T follicular helper cell (primary cell): ENCODE data around the gene PRKN.

Experiments used
- DNase-seq: peaks from one replicate; pipeline ENCODE4 v3.0.0-alpha.2; 2020; ENCODE audit warnings: low read depth

The PRKN gene

DNA sequence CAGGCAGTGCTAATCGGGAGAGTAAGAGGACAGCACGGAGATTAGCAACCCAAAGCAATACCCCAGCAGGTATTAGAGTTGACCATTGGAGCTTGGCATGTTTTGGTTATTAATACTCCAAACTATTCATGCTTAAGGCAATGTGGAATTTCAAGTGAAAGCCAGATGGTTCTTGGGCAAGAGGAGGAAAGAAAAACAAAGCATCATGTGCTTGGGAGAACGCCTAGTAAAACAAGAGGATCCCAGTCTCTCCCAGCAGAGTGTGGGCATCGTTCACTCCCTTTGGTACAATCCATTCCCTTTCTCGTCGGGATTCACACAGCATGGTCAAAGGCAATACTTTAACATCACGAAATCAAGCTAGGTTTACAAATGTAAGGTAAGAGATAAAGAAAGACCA lies 349.8 kb downstream of the PRKN start:
- DNase-seq: no peak

- no peak for DNase-seq
Measured at GRCh38 chr6:162373868-162374267, 353.7 kb downstream of the PRKN start.

GRCh38 chr6:162373192-162373591 lies 354.4 kb downstream of the PRKN start:
- DNase-seq: no peak

- DNase-seq: no peak
Measured at GRCh38 chr6:162372106-162372505, 355.5 kb downstream of the PRKN start.

DNA sequence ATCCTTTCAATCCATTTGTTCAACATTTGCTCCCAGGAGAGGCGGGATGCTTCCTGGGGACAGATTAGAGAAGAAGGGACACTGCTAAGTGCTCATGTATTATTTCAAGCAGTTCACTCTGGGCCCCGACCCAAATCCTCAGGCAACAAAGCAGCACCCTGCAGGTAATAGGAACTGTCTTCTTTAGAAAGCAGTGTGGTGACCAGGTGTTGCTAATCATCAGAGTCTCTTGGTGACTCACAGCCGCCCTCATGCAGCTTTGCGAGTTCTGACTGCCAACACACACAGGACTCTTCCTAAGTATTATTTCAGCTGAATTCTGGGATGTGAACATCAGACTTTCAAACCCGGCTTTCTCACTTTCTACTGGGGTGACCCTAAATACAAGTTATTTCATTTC lies 356.4 kb downstream of the PRKN start:
- no peak for DNase-seq

DNA sequence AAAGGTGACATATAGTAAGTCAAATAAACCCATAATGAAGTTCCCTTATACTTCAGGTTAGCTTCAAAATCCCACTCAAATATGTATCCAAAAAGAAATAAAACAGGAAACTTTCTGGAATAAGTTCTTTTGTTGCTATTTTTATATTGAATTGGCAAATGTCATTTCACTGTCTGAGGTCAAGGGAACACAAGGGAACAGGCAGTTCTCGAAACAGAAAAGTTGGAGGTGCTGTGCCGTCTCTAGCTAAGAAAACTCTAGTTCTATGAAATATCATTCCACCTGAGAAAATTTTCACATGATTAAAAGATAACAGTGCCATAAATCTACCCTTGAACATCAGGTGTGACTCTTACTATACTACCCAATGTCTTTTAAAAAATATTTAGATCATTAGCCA lies 358.5 kb downstream of the PRKN start:
- no peak for DNase-seq

DNA sequence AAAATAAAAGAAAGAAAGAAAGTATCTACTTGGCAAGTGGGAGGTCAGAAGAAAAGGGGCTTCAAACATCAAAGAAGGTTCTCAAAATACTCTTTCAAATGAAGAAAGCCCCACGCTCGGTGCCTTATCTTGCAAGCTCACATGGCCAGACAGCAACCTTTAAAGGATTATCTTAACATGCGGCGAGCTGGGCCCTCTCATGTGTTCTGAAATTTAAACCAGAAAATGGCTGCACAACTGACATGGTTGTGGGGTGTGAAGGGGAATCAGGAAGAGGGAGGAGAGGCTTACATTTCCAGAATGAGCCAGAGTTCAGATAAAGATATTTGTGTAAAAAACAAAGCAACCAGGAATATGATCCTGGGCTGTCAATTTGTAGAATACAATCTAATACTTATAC lies 363.1 kb downstream of the PRKN start:
- no peak for DNase-seq

GRCh38 chr6:162363757-162364156 lies 363.8 kb downstream of the PRKN start:
- DNase-seq: no peak

DNA sequence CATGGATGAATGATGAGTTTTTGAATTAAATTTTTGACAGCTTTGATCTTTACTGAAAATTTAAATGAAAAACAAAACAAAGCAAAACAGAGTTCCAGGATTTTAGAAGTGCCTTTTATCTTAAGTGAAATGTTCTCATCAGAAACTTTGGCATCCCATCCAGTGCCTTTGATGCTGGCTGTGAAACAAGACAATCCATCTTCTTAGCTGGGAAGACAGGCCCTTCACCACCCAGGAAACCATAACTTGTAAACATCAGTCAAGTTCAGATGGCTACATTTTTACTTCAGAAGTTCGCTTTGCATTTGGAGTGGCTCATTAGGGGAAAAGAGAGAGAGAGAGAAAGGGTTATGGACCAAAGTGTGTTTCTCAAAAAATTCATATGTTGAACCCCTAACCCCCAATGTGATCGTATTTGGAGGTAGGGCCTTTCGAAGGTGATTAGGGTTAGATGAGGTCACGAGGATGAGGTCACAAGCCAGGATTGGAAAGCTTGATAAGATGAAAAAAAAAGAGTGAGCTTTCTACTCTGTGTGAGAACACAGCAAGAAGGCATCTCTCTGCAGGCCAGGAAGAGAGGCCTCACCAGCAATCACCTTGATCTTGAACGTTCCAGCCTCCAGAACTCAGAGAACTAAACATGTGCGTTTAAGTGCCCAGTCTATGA lies 366.5 kb downstream of the PRKN start:
- no peak for DNase-seq

GRCh38 chr6:162358625-162359024 lies 368.9 kb downstream of the PRKN start:
- DNase-seq: no peak

DNA sequence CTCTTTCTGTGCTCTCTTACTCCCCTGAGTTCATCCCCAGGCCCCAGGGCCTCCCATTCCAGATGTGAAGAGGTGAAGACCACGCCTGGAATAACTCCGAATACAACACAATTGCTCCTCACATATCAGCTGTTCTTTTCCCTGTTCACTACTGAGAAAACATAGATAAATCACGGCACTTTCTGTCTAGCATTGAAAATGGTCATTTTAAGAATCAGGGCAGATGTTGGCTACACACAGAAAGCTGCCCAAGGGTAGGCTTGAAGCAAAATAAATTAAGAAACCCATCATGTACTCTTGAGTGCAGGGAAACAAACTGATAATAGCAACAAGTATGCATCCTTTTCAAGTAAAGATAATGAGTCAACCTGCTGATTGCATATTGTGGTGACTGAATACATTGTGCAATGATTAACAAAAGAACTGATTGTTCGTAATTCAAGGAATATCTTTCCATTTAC lies 382.5 kb downstream of the PRKN start:
- no peak for DNase-seq

DNA sequence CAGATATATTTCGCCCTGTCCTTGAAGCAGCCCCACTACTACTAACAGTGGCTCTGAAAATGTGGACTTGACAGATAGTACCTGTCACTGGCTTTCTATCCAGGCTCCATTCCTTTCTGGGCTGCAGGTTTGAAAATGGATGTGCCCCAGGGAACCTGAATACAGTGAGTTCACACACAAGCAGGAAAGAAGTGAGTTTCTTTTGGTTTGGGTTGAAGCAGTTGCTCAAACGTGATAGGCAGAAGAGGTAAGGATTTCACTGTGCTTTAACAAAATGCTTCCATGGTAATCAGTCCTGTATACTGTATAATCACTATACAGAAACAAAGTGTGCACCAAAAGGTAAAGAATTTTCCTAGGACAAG lies 382.9 kb downstream of the PRKN start:
- DNase-seq: no peak

GRCh38 chr6:162343936-162344645 lies 383.5 kb downstream of the PRKN start:
- no peak for DNase-seq

DNA sequence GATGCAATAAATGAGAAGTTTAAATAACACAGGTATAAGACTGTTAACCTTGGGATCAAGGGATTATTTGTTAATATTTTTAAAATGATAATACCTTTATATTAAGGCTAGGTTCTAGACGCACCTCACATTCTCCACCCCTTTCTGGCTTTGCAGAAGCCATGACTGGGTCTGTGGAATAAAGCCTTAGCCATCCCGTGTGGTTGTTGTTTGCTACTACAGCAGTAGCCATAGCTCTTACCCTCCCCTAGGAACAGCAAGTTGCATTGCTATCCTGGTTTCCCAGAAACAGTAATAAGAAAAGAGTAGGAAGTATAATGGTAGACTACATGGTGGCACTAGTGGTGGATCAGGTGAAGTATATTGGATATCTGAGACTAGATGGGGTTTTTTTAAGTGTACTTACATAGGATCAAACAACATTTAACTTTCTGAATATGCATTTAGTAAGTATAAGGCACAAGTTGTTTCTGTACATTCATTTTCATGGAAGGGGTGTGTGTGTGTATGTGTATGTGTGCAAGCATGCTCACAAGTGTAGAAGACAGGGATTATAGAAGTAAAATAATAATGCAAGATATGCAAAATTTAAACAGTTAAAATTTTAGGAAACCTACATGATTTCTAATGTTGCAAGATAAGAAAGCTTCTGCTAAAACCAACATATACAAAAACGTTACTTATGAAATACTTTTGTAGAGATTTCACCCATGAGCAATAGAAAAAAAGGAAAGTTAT lies 384.2 kb downstream of the PRKN start:
- no peak for DNase-seq

DNA sequence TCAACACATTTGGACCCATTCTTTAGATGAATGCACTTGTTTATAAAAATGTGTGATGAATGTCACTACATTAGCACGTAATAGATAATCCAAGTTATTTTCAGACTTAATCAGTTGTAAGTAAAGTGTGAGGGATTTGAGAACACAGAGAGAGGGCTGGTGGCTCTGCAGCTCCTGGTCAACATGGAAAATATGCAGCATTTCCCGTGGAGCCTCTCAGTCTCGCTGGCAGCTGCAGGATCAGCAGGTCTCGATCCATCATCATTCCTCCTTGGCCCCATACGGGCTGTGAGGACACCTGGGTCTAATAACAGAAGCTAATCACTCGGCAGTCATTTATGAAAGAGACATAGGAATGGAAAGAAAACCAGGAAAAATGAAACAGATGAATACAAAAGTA lies 390.2 kb downstream of the PRKN start:
- no peak for DNase-seq

- DNase-seq: no peak
Measured at GRCh38 chr6:162336359-162336758, 391.2 kb downstream of the PRKN start.

GRCh38 chr6:162332365-162332764 lies 395.2 kb downstream of the PRKN start:
- no peak for DNase-seq

GRCh38 chr6:162331911-162332310 lies 395.7 kb downstream of the PRKN start:
- DNase-seq: no peak

DNA sequence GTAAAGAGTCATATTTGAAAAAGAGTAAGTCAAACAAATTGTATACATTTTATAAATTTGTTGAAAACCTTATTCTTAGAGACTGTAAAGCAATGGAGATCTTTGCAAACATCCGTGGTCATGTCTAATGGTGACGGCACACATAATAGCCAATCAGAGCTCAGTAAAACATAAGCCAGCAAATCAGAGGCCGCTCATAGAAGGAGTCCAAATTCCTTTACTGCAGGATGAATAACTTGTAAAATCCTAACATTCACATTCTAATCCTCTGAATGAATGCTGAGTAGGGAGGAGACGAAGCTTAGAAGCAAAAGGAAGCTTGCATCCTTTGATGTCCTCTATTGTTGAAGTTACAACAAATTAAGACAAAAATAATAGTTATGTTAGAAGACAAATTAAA lies 401.7 kb downstream of the PRKN start:
- no peak for DNase-seq

DNA sequence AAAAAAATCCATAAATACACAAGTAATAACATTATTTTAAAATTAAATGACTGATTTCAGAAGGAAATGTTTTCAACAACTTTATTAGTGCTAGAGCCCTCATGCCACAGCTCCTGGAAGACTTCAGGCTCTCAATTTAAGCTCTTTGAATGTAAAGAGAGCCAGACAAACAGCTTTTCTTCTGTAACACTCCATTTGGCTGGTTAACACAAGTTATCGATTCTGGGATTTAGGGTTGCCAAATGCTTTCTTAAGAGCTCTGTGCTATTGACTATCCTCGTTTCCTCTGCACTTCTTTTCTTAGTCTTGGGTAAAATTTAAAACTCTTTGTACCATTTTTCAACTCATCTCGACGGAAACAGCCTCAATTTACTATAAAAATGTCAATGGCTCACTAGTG lies 402.5 kb downstream of the PRKN start:
- no peak for DNase-seq

DNA sequence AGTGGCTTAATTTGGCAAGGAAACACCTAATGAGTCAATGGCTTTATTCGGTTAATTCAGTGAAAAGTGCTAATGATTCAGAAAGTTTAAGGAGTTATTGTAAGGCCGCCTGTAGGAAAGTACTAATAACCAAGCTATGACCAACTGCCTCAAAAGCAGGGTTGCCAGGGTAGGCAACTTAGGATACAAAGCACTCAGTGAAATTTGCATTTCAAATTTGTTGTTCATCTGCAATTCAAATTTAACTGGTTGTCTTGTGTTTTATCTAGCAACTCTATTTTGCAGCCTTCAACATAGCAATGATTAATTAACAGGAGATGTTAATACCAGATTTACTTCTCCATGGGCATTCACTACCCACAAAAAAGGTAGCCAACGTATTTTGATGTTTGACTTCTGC lies 412.3 kb downstream of the PRKN start:
- DNase-seq: no peak

DNA sequence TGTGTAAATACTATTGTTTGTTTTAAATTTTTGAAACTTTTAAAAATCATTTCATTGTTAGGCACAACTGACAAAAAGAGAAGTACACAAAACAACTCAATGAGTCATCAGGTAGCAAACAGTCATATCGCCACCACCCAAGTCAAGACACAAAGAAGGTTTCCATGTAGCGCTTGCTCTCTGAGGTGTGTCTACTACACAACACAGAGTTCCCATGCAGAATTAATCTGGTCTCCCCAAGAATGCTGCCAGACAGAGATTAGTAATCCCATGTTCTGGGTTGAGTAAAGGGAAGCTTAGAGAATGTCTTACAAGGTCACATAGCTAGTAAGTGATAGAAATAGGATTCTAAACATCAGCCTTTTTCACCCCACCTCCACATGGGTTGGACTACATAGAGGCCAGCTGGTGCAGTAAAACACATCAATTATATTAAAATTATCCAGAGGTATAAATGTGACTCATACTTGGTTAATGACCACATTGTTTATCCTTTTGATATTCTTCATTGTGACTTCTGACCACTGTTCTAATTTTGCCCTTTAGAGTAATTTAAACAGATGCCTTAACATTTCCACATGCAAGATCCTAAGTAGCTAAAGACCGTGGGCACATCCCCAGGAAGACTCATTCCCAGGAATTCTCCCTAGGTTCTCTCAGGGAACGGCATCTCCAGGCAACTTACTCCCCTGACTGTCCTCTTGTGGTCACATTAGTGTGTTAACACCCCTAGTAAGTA lies 413.5 kb downstream of the PRKN start:
- no peak for DNase-seq

- no peak for DNase-seq
Measured at GRCh38 chr6:162307865-162308264, 419.7 kb downstream of the PRKN start.
